Measurements from ENCODE around the gene BPIFB6.

GRCh38 chr20:33072362-33072761 lies 40.9 kb downstream of the BPIFB6 start:
- TF ChIP-seq CTCF (IDR thresholded peaks at IDR 0.05) (no peak), EP300 (IDR thresholded peaks at IDR 0.05) (no peak)
